ENCODE results near the gene PMFBP1. TPM values are rescaled to one million over a fixed set of nuclear protein-coding genes. Genes with fewer than 3 reads are reported as not detected.

The PMFBP1 gene
- total RNA-seq, 1 experiment from 2014 or later = 5.6 TPM

DNA sequence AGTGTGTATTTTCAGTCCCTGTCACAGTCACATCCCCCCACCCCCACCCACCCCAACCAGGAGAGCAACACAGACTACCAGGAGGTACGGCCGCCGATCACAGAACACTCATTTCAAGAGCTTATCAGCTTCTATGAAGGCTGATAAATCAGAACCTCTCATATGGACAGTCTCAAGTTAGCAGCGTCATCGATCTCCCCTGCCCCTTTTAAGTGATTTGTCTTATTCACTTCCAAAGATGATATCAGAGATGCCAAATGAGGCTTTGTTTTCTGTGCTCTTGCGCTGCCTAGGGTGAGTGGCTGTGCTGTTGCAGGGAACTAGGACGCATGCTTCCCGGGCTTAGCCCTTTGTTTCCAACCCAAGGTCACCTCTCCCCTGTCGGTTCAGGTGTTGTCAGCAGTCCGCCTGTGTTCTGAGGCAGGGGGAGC, 26.8 kb upstream of the PMFBP1 start:
- CTCF ChIA-PET = interaction anchor here (0.6 kb wide), 1 partner anchor 1680 kb away, joined by 3 read pairs; no protein-coding TSS in a partner anchor
- RAD21 ChIA-PET (ENCODE audit: low non-redundant PET in 1 of 2, low total read pairs in 2 of 2, uncharacterized antibody in 2 of 2, unreplicated experiment in 2 of 2) = no interaction called here

More for the DNA sequence above, 26.8 kb upstream of the PMFBP1 start:
- Histone ChIP-seq H3K79me2 (ENCODE audit: insufficient read depth, low read length) (no peaks in the 10 kb centered on the region), H3K4me3 (replicated peaks in 1 of 2; ENCODE audit: low read depth in 1 of 2, low read length in 2 of 2) (no peak overlapping the region), H3K27me3 (ENCODE audit: insufficient read depth, low read length) (no peaks in the 10 kb centered on the region), H3K9me2 (ENCODE audit: insufficient read depth) (no peaks in the 10 kb centered on the region), H3K9me3 (ENCODE audit: control insufficient read depth in 1 of 2, insufficient read depth in 1 of 2, low read depth in 1 of 2, low read length in 2 of 2) (no peaks in the 10 kb centered on the region), H2AFZ (ENCODE audit: low read depth, low read length, poor library complexity, severe bottlenecking) (no peak overlapping the region), H3K4me1 (ENCODE audit: control insufficient read depth in 1 of 2, insufficient read depth in 2 of 2, low read length in 2 of 2) (no peaks in the 10 kb centered on the region), H3K36me3 (ENCODE audit: control insufficient read depth in 1 of 2, insufficient read depth in 2 of 2, low read length in 2 of 2) (no peaks in the 10 kb centered on the region), H3K27ac (ENCODE audit: low read depth, low read length) (no peak overlapping the region), H3K9ac (ENCODE audit: low read length) (no peak overlapping the region), H3K4me2 (ENCODE audit: low read length) (no peak overlapping the region), H4K20me1 (ENCODE audit: insufficient read depth) (no peaks in the 10 kb centered on the region)
- TF ChIP-seq, protein P1, sequence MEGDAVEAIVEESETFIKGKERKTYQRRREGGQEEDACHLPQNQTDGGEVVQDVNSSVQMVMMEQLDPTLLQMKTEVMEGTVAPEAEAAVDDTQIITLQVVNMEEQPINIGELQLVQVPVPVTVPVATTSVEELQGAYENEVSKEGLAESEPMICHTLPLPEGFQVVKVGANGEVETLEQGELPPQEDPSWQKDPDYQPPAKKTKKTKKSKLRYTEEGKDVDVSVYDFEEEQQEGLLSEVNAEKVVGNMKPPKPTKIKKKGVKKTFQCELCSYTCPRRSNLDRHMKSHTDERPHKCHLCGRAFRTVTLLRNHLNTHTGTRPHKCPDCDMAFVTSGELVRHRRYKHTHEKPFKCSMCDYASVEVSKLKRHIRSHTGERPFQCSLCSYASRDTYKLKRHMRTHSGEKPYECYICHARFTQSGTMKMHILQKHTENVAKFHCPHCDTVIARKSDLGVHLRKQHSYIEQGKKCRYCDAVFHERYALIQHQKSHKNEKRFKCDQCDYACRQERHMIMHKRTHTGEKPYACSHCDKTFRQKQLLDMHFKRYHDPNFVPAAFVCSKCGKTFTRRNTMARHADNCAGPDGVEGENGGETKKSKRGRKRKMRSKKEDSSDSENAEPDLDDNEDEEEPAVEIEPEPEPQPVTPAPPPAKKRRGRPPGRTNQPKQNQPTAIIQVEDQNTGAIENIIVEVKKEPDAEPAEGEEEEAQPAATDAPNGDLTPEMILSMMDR (IDR thresholded peaks at IDR 0.05 in 2 of 3, conservative IDR thresholded peaks at IDR 0.05 in 1 of 3; ENCODE audit: borderline replicate concordance in 1 of 3, insufficient read depth in 1 of 3, low read depth in 2 of 3, low read length in 2 of 3) = no peak
- TF ChIP-seq EZH2phosphoT487 (IDR thresholded peaks at IDR 0.05; ENCODE audit: borderline replicate concordance) (no peak), TCF7L2 (IDR thresholded peaks at IDR 0.05; ENCODE audit: borderline replicate concordance, extremely low read depth, insufficient read depth, insufficient read length) (no peak), FOSL1 (IDR thresholded peaks at IDR 0.05; ENCODE audit: low read depth) (no peak), POLR2AphosphoS5 (IDR thresholded peaks at IDR 0.05; ENCODE audit: low read depth, low read length) (no peak), CEBPB (IDR thresholded peaks at IDR 0.05; ENCODE audit: low read depth) (no peak), JUND (IDR thresholded peaks at IDR 0.05) (no peak), RAD21 (IDR thresholded peaks at IDR 0.05; ENCODE audit: low read depth) (no peak), EZH2 (IDR thresholded peaks at IDR 0.05) (no peak)
- TF ChIP-seq, protein P2, sequence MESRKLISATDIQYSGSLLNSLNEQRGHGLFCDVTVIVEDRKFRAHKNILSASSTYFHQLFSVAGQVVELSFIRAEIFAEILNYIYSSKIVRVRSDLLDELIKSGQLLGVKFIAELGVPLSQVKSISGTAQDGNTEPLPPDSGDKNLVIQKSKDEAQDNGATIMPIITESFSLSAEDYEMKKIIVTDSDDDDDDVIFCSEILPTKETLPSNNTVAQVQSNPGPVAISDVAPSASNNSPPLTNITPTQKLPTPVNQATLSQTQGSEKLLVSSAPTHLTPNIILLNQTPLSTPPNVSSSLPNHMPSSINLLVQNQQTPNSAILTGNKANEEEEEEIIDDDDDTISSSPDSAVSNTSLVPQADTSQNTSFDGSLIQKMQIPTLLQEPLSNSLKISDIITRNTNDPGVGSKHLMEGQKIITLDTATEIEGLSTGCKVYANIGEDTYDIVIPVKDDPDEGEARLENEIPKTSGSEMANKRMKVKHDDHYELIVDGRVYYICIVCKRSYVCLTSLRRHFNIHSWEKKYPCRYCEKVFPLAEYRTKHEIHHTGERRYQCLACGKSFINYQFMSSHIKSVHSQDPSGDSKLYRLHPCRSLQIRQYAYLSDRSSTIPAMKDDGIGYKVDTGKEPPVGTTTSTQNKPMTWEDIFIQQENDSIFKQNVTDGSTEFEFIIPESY (IDR thresholded peaks at IDR 0.05; ENCODE audit: extremely low read depth, insufficient replicate concordance, low read length) = no peak
- intact Hi-C loops (cut with micrococcal nuclease) = no loop called here
- POLR2A ChIA-PET = no interaction called here
- ATAC-seq (no peak), DNase-seq (ENCODE audit: low read depth, low spot score) (no peak)
- BruUV-seq (replicated peaks) = no TSS peak

Data from HCT116 (cell line).